ENCODE results near the gene PRORP. TPM values are rescaled to one million over a fixed set of nuclear protein-coding genes. Genes with fewer than 3 reads are reported as not detected.

PRORP gene
- total and polyA plus RNA-seq, 2 donors (not counting 3 experiments of a cell fraction or from before 2014, with no cell fraction given), result 28.8 to 36.9 TPM

GRCh38 chr14:35133542-35134328 is 11.4 kb downstream of the PRORP start:
- H4K20me1 ChIP-seq (replicated peaks; ENCODE audit: control insufficient read depth, extremely low read depth, insufficient read depth, low read length), result no peaks in the 10 kb centered on the region
- dilution Hi-C loops (cut with MboI; ENCODE audit: extremely low pct_ligation_motif_present, low sequenced_read_pairs) (no loop called here), intact Hi-C loops (cut with micrococcal nuclease) (no loop called here)
- H3K27me3 ChIP-seq (ENCODE audit: control insufficient read depth in 2 of 2, insufficient read depth in 2 of 2, low read length in 2 of 2), result no peaks in the 10 kb centered on the region
- no peaks in the 10 kb centered on the region for H3K79me2 ChIP-seq (ENCODE audit: control insufficient read depth, insufficient read depth, low read length)
- no peaks in the 10 kb centered on the region for H3K9me1 ChIP-seq (replicated peaks; ENCODE audit: control insufficient read depth, extremely low read depth, insufficient read depth, low read length)
- no TSS peak for BruUV-seq (replicated peaks)
- no peak overlapping the region for H3K4me3 ChIP-seq (replicated peaks in 1 of 3; ENCODE audit: insufficient read depth in 1 of 3, low read depth in 1 of 3, low read length in 3 of 3)
- H3K36me3 ChIP-seq (ENCODE audit: control insufficient read depth in 2 of 2, extremely low read depth in 1 of 2, insufficient read depth in 2 of 2, low read length in 2 of 2), result no peaks in the 10 kb centered on the region
- no peak overlapping the region for H3K4me2 ChIP-seq (ENCODE audit: insufficient read depth, low read length)
- POLR2A ChIA-PET, result no interaction called here
- H3K4me1 ChIP-seq (ENCODE audit: control insufficient read depth, extremely low read depth, insufficient read depth, low read length), result no peaks in the 10 kb centered on the region
- CTCF ChIA-PET, result interaction anchor here (1.3 to 3.2 kb wide), 2 partner anchors 13 to 280 kb away, joined by 4 to 10 read pairs; no protein-coding TSS in a partner anchor
- DNase-seq (ENCODE audit: low read depth, low spot score) (no peak), FAIRE-seq (no peak)
- H3K9ac ChIP-seq (replicated peaks; ENCODE audit: extremely low read depth, insufficient read depth, low read length), result no peak overlapping the region
- H3K9me3 ChIP-seq (replicated peaks; ENCODE audit: control insufficient read depth, insufficient read depth, low read length), result no peaks in the 10 kb centered on the region
- no peak overlapping the region for H2AFZ ChIP-seq (ENCODE audit: low read depth, low read length)
- H3K27ac ChIP-seq (ENCODE audit: insufficient read depth, low read depth, low read length), result no peak overlapping the region
- no peak for TF ChIP-seq FOS (IDR thresholded peaks at IDR 0.05; ENCODE audit: borderline replicate concordance, insufficient read depth, low read length)
- no peak for TF ChIP-seq CTCF (IDR thresholded peaks at IDR 0.05; ENCODE audit: extremely low read depth in 1 of 2, insufficient read depth in 1 of 2, low read depth in 1 of 2, low read length in 2 of 2)
- TF ChIP-seq EZH2 (IDR thresholded peaks at IDR 0.05; ENCODE audit: borderline replicate concordance, low read depth, low read length, severe bottlenecking), result no peak
- no peak for TF ChIP-seq POLR2AphosphoS5 (IDR thresholded peaks at IDR 0.05; ENCODE audit: insufficient read depth, low read depth, low read length)
- no peak for TF ChIP-seq MYC (IDR thresholded peaks at IDR 0.05; ENCODE audit: low read depth, low read length)
- TF ChIP-seq GATA2 (IDR thresholded peaks at IDR 0.05; ENCODE audit: insufficient read depth, insufficient read length, low read depth, low read length), result no peak
- TF ChIP-seq MAX (IDR thresholded peaks at IDR 0.05; ENCODE audit: insufficient read depth, insufficient read length), result no peak
- TF ChIP-seq JUN (IDR thresholded peaks at IDR 0.05; ENCODE audit: borderline replicate concordance, insufficient read depth, insufficient read length, low read depth), result no peak
- TF ChIP-seq POLR2A (IDR thresholded peaks at IDR 0.05; ENCODE audit: low read depth, low read length), result no peak
